ENCODE measurements around the gene NDE1. TPM values are rescaled to one million over a fixed set of nuclear protein-coding genes. Genes with fewer than 3 reads are reported as not detected.
"Not testable (repeated sequence)": the region's sequence is repeated elsewhere in the genome, so short reads cannot be mapped to it uniquely, and the experiment has no call there.

The NDE1 gene
- total RNA-seq, 2 experiments from 2014 or later: 150 to 161 TPM

- no peak for DNase-seq
- Mint-ChIP-seq H3K27me3 (ENCODE audit: low read depth) (no peaks in the 10 kb centered on the region), H3K4me1 (ENCODE audit: low read depth) (peaks cover 60% of the 10 kb centered on the region), H3K27ac (peak overlapping the region; percentile 81), H3K9me3 (no peaks in the 10 kb centered on the region), H3K36me3 (ENCODE audit: low read depth) (peaks cover 28% of the 10 kb centered on the region), H3K4me3 (no peak overlapping the region)
- CTCF ChIA-PET: no interaction called here
- intact Hi-C loops (cut with micrococcal nuclease): no loop called here
Measured at GRCh38 chr16:15658556-15658955, 8.5 kb downstream of the NDE1 start.

GRCh38 chr16:15660203-15660601, 10.2 kb downstream of the NDE1 start:
- intact Hi-C loops (cut with micrococcal nuclease): no loop called here
- no peaks in the 10 kb centered on the region for H3K9me3 Mint-ChIP-seq
- peaks cover 54% of the 10 kb centered on the region for H3K4me1 Mint-ChIP-seq (ENCODE audit: low read depth)
- no peak overlapping the region for H3K4me3 Mint-ChIP-seq
- no peak for DNase-seq
- H3K27ac Mint-ChIP-seq: peak overlapping the region; percentile 32
- CTCF ChIA-PET: interaction anchor here (1.0 to 1.2 kb wide), 2 partner anchors 11 to 12 kb away, joined by 3 to 4 read pairs; no protein-coding TSS in a partner anchor
- H3K36me3 Mint-ChIP-seq (ENCODE audit: low read depth): peaks cover 31% of the 10 kb centered on the region
- no peaks in the 10 kb centered on the region for H3K27me3 Mint-ChIP-seq (ENCODE audit: low read depth)

- Mint-ChIP-seq H3K9me3 (no peaks in the 10 kb centered on the region), H3K27me3 (ENCODE audit: low read depth) (no peaks in the 10 kb centered on the region), H3K4me1 (ENCODE audit: low read depth) (peaks cover 20% of the 10 kb centered on the region), H3K27ac (no peak overlapping the region), H3K4me3 (no peak overlapping the region), H3K36me3 (ENCODE audit: low read depth) (peaks cover 37% of the 10 kb centered on the region)
- CTCF ChIA-PET: interaction anchor here (0.6 kb wide), 1 partner anchor 18 kb away, joined by 3 read pairs; no protein-coding TSS in a partner anchor
- intact Hi-C loops (cut with micrococcal nuclease): no loop called here
- DNase-seq: no peak
Measured at GRCh38 chr16:15665107-15665506, 15.1 kb downstream of the NDE1 start.

GRCh38 chr16:15667091-15667742, 17.2 kb downstream of the NDE1 start:
- peaks cover 32% of the 10 kb centered on the region for H3K36me3 Mint-ChIP-seq (ENCODE audit: low read depth)
- CTCF ChIA-PET: interaction anchor here (0.6 kb wide), 1 partner anchor 24 kb away, joined by 3 read pairs; the partner anchor contains the start of gene MARF1
- intact Hi-C loops (cut with micrococcal nuclease): no loop called here
- H3K27me3 Mint-ChIP-seq (ENCODE audit: low read depth): no peaks in the 10 kb centered on the region
- no peak overlapping the region for H3K4me3 Mint-ChIP-seq
- H3K27ac Mint-ChIP-seq: no peak overlapping the region
- no peak for DNase-seq
- H3K4me1 Mint-ChIP-seq (ENCODE audit: low read depth): peaks cover 19% of the 10 kb centered on the region
- no peaks in the 10 kb centered on the region for H3K9me3 Mint-ChIP-seq

GRCh38 chr16:15671530-15672117, 21.6 kb downstream of the NDE1 start:
- H3K4me3 Mint-ChIP-seq: no peak overlapping the region
- H3K27me3 Mint-ChIP-seq (ENCODE audit: low read depth): no peaks in the 10 kb centered on the region
- CTCF ChIA-PET: interaction anchor here (1.3 to 1.4 kb wide), 2 partner anchors 11 to 12 kb away, joined by 3 to 4 read pairs; no protein-coding TSS in a partner anchor
- intact Hi-C loops (cut with micrococcal nuclease): loop anchor here (1.0 to 10.0 kb wide), 4 partner anchors 20 to 453 kb away; partner anchors contain the start of gene MARF1
- peaks cover 43% of the 10 kb centered on the region for H3K4me1 Mint-ChIP-seq (ENCODE audit: low read depth)
- no peaks in the 10 kb centered on the region for H3K9me3 Mint-ChIP-seq
- peaks cover 33% of the 10 kb centered on the region for H3K36me3 Mint-ChIP-seq (ENCODE audit: low read depth)
- no peak for DNase-seq
- peak overlapping the region; percentile 89 for H3K27ac Mint-ChIP-seq

- Mint-ChIP-seq H3K36me3 (ENCODE audit: low read depth) (peaks cover 34% of the 10 kb centered on the region), H3K4me1 (ENCODE audit: low read depth) (peaks cover 43% of the 10 kb centered on the region), H3K27ac (peak overlapping the region; percentile 89)
- intact Hi-C loops (cut with micrococcal nuclease): loop anchor here (1.0 to 10.0 kb wide), 4 partner anchors 21 to 453 kb away; partner anchors contain the start of gene MARF1
- H3K9me3 Mint-ChIP-seq; H3K4me3 Mint-ChIP-seq; DNase-seq; H3K27me3 Mint-ChIP-seq (ENCODE audit: low read depth): not testable (repeated sequence)
- CTCF ChIA-PET: interaction anchor here (1.3 kb wide), 1 partner anchor 11 kb away, joined by 3 read pairs; no protein-coding TSS in a partner anchor
Measured at GRCh38 chr16:15672127-15672513, 22.1 kb downstream of the NDE1 start.

- Mint-ChIP-seq H3K4me1 (ENCODE audit: low read depth) (peaks cover 43% of the 10 kb centered on the region), H3K27me3 (ENCODE audit: low read depth) (no peaks in the 10 kb centered on the region), H3K9me3 (no peaks in the 10 kb centered on the region), H3K36me3 (ENCODE audit: low read depth) (peaks cover 32% of the 10 kb centered on the region), H3K27ac (peak overlapping the region; percentile 89), H3K4me3 (peak overlapping the region; percentile 62)
- intact Hi-C loops (cut with micrococcal nuclease): loop anchor here (1.0 to 10.0 kb wide), 4 partner anchors 21 to 452 kb away; partner anchors contain the start of gene MARF1
- CTCF ChIA-PET: interaction anchor here (0.7 to 1.3 kb wide), 3 partner anchors 9 to 12 kb away, joined by 3 read pairs; no protein-coding TSS in a partner anchor
- peak; percentile 90 for DNase-seq
Measured at GRCh38 chr16:15672514-15673167, 22.6 kb downstream of the NDE1 start.

GRCh38 chr16:15674571-15674970, 24.5 kb downstream of the NDE1 start:
- intact Hi-C loops (cut with micrococcal nuclease): loop anchor here (10.0 kb wide), 2 partner anchors 280 to 450 kb away; no protein-coding TSS in a partner anchor
- Mint-ChIP-seq H3K4me1 (ENCODE audit: low read depth) (peaks cover 43% of the 10 kb centered on the region), H3K27ac (peak overlapping the region; percentile 89), H3K9me3 (no peaks in the 10 kb centered on the region), H3K27me3 (ENCODE audit: low read depth) (no peaks in the 10 kb centered on the region), H3K4me3 (no peak overlapping the region), H3K36me3 (ENCODE audit: low read depth) (peaks cover 41% of the 10 kb centered on the region)
- CTCF ChIA-PET: no interaction called here
- DNase-seq: no peak

GRCh38 chr16:15676506-15676905, 26.5 kb downstream of the NDE1 start:
- H3K9me3 Mint-ChIP-seq: no peaks in the 10 kb centered on the region
- no peak overlapping the region for H3K27ac Mint-ChIP-seq
- H3K36me3 Mint-ChIP-seq (ENCODE audit: low read depth): peaks cover 41% of the 10 kb centered on the region
- CTCF ChIA-PET: no interaction called here
- H3K4me1 Mint-ChIP-seq (ENCODE audit: low read depth): peaks cover 40% of the 10 kb centered on the region
- DNase-seq: no peak
- intact Hi-C loops (cut with micrococcal nuclease): loop anchor here (10.0 kb wide), 2 partner anchors 278 to 448 kb away; no protein-coding TSS in a partner anchor
- H3K27me3 Mint-ChIP-seq (ENCODE audit: low read depth): no peaks in the 10 kb centered on the region
- no peak overlapping the region for H3K4me3 Mint-ChIP-seq

GRCh38 chr16:15677447-15677846, 27.4 kb downstream of the NDE1 start:
- intact Hi-C loops (cut with micrococcal nuclease): loop anchor here (10.0 kb wide), 2 partner anchors 277 to 447 kb away; no protein-coding TSS in a partner anchor
- no peak for DNase-seq
- Mint-ChIP-seq H3K4me1 (ENCODE audit: low read depth) (peaks cover 35% of the 10 kb centered on the region), H3K36me3 (ENCODE audit: low read depth) (peaks cover 42% of the 10 kb centered on the region), H3K4me3 (no peak overlapping the region), H3K27ac (no peak overlapping the region), H3K27me3 (ENCODE audit: low read depth) (no peaks in the 10 kb centered on the region), H3K9me3 (no peaks in the 10 kb centered on the region)
- CTCF ChIA-PET: no interaction called here

GRCh38 chr16:15682105-15682570, 32.1 kb downstream of the NDE1 start:
- intact Hi-C loops (cut with micrococcal nuclease): loop anchor here (1.0 kb wide), 1 partner anchor 31 kb away; no protein-coding TSS in a partner anchor
- Mint-ChIP-seq H3K36me3 (ENCODE audit: low read depth) (peaks cover 31% of the 10 kb centered on the region), H3K9me3 (no peaks in the 10 kb centered on the region), H3K4me1 (ENCODE audit: low read depth) (peaks cover 6% of the 10 kb centered on the region), H3K27me3 (ENCODE audit: low read depth) (no peaks in the 10 kb centered on the region), H3K27ac (no peak overlapping the region), H3K4me3 (no peak overlapping the region)
- DNase-seq: peak; percentile 72
- CTCF ChIA-PET: interaction anchor here (0.6 to 1.2 kb wide), 3 partner anchors 9 to 11 kb away, joined by 3 read pairs; no protein-coding TSS in a partner anchor

- Mint-ChIP-seq H3K9me3 (no peaks in the 10 kb centered on the region), H3K27ac (no peak overlapping the region), H3K4me3 (no peak overlapping the region), H3K4me1 (ENCODE audit: low read depth) (peaks cover 6% of the 10 kb centered on the region), H3K27me3 (ENCODE audit: low read depth) (no peaks in the 10 kb centered on the region), H3K36me3 (ENCODE audit: low read depth) (peaks cover 36% of the 10 kb centered on the region)
- intact Hi-C loops (cut with micrococcal nuclease): no loop called here
- CTCF ChIA-PET: no interaction called here
- DNase-seq: no peak
Measured at GRCh38 chr16:15686287-15686686, 36.2 kb downstream of the NDE1 start.
